ENCODE data around the gene THOC6. TPM values are rescaled to one million over a fixed set of nuclear protein-coding genes. Genes with fewer than 3 reads are reported as not detected.
A peak's percentile ranks its signal among the peaks of the same experiment; 100 is the strongest.

Gene THOC6
- total RNA-seq, 1 donor, result 23.5 TPM

GRCh38 chr16:3015865-3016521, 7.8 kb upstream of the THOC6 start:
- Histone ChIP-seq H3K4me1 (ENCODE audit: insufficient read depth, low read length) (no peaks in the 10 kb centered on the region), H3K4me3 (ENCODE audit: insufficient read depth, low read length) (no peak overlapping the region), H2AFZ (ENCODE audit: low read length) (no peak overlapping the region), H3K9me3 (ENCODE audit: low read depth, low read length) (no peaks in the 10 kb centered on the region), H3K27me3 (ENCODE audit: insufficient read depth, low read length) (peaks cover 36% of the 10 kb centered on the region), H4K20me1 (ENCODE audit: insufficient read depth, low read length) (peaks cover 3% of the 10 kb centered on the region), H3K79me2 (ENCODE audit: insufficient read depth, low read length) (no peaks in the 10 kb centered on the region), H3K4me2 (ENCODE audit: insufficient read depth, low read length) (no peak overlapping the region), H3K27ac (ENCODE audit: low read depth, low read length) (no peak overlapping the region), H3K36me3 (ENCODE audit: insufficient read depth, low read length) (no peaks in the 10 kb centered on the region)
- no peak for DNase-seq (ENCODE audit: insufficient read length, low spot score, missing footprints)
- TF ChIP-seq CTCF (IDR thresholded peaks at IDR 0.05; ENCODE audit: extremely low read depth, low read depth, low read length), result no peak

GRCh38 chr16:3017344-3017743, 6.5 kb upstream of the THOC6 start:
- Histone ChIP-seq H3K9me3 (ENCODE audit: low read depth, low read length) (no peaks in the 10 kb centered on the region), H3K4me3 (ENCODE audit: insufficient read depth, low read length) (no peak overlapping the region), H3K79me2 (ENCODE audit: insufficient read depth, low read length) (no peaks in the 10 kb centered on the region), H3K27ac (ENCODE audit: low read depth, low read length) (no peak overlapping the region), H4K20me1 (ENCODE audit: insufficient read depth, low read length) (peaks cover 15% of the 10 kb centered on the region), H3K27me3 (ENCODE audit: insufficient read depth, low read length) (peaks cover 25% of the 10 kb centered on the region), H3K4me2 (ENCODE audit: insufficient read depth, low read length) (no peak overlapping the region), H3K36me3 (ENCODE audit: insufficient read depth, low read length) (peaks cover 10% of the 10 kb centered on the region), H2AFZ (ENCODE audit: low read length) (no peak overlapping the region), H3K4me1 (ENCODE audit: insufficient read depth, low read length) (peaks cover 5% of the 10 kb centered on the region)
- no peak for DNase-seq (ENCODE audit: insufficient read length, low spot score, missing footprints)
- TF ChIP-seq CTCF (IDR thresholded peaks at IDR 0.05; ENCODE audit: extremely low read depth, low read depth, low read length), result no peak

DNA sequence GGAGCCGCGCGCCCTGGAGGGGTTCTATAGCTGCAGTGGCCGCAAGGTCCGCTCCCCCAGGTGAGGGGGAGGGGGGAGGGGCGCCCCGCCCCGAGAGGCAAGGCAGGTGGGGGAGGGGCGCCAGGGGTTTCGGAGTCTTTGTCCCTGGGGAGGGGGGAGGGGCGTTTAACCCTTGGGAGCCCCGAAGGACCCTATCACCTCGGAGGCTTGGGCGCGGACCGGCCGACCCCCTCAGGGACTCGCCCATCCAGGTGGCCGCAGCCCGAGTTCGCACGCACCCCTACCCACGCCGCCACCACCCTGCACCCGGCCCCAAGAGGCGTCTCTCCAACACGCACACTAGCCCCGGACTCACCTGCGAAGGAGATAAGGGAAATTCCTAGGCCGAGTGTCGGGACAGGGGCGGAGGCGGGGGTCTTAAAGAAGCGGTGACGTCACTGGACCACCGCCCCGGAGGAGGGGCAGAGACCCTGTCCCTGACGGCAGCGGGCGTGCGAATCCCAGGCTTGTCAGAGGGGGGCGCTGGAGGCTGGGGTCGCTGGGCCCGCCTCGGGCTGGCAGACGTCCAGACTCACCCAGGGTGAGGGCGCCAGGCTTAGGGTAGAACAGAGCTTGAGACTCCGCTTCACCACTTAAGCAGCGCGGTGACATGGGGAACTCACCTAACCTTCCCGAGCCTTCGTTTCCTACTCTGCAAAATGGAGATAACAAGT, 5.9 kb upstream of the THOC6 start, which contains the start of gene CLDN6:
CLDN6 (minus strand) TSS at position 390 of the 713 bp plus-strand sequence. CDS start 2,162 bp downstream, outside the sequence.
- DNase-seq (ENCODE audit: insufficient read length, low spot score, missing footprints), result no peak
- no peak within 1 kb of the TSS for H3K4me3 ChIP-seq (ENCODE audit: insufficient read depth, low read length)
- H4K20me1 ChIP-seq (ENCODE audit: insufficient read depth, low read length), result peaks cover 19% of the 10 kb centered on the region
- peaks cover 11% of the 10 kb centered on the region for H3K4me1 ChIP-seq (ENCODE audit: insufficient read depth, low read length)
- TF ChIP-seq CTCF (IDR thresholded peaks at IDR 0.05; ENCODE audit: extremely low read depth, low read depth, low read length), result no peak
- H3K9me3 ChIP-seq (ENCODE audit: low read depth, low read length), result no peaks in the 10 kb centered on the region
- no peak within 1 kb of the TSS for H3K4me2 ChIP-seq (ENCODE audit: insufficient read depth, low read length)
- H3K27me3 ChIP-seq (ENCODE audit: insufficient read depth, low read length), result peaks cover 20% of the 10 kb centered on the region
- no peak within 1 kb of the TSS for H2AFZ ChIP-seq (ENCODE audit: low read length)
- H3K36me3 ChIP-seq (ENCODE audit: insufficient read depth, low read length), result peaks cover 15% of the 10 kb centered on the region
- H3K27ac ChIP-seq (ENCODE audit: low read depth, low read length), result no peak within 1 kb of the TSS
- H3K79me2 ChIP-seq (ENCODE audit: insufficient read depth, low read length), result no peaks in the 10 kb centered on the region

DNA sequence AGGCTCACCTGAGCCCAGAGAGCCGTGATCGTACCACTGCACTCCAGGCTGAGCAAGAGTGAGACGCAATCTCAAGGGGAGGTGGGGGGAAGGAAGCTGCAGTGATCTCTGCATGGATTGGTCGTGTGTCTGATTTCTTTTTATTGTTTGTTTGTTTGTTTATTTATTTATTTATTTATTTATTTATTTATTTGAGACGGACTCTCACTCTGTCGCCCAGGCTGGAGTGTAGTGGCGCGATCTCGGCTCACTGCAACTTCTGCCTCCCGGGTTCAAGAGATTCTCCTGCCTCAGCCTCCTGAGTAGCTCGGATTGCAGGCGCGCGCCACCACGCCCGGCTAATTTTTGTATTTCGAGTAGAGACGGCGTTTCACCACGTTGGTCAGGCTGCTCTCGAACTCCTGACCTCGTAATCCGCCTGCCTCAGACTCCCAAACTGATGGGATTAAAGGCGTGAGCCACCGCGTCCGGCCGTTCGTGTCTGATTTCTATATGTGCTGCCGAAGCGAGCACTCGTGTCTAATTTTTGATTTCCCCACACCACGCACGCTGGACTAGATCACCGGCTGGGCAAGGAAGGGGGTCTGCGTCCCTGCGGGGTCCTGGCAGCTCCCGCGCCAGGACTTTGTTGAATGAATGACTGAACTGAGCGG, 4.1 kb upstream of the THOC6 start:
- Histone ChIP-seq H4K20me1 (ENCODE audit: insufficient read depth, low read length) (peaks cover 23% of the 10 kb centered on the region), H3K9me3 (ENCODE audit: low read depth, low read length) (no peaks in the 10 kb centered on the region), H3K4me3 (ENCODE audit: insufficient read depth, low read length) (peak overlapping the region; percentile 94), H3K79me2 (ENCODE audit: insufficient read depth, low read length) (no peaks in the 10 kb centered on the region), H3K27me3 (ENCODE audit: insufficient read depth, low read length) (peaks cover 5% of the 10 kb centered on the region), H3K27ac (ENCODE audit: low read depth, low read length) (peak overlapping the region; percentile 45), H3K36me3 (ENCODE audit: insufficient read depth, low read length) (peaks cover 15% of the 10 kb centered on the region), H3K4me1 (ENCODE audit: insufficient read depth, low read length) (peaks cover 20% of the 10 kb centered on the region), H2AFZ (ENCODE audit: low read length) (peak overlapping the region; percentile 91), H3K4me2 (ENCODE audit: insufficient read depth, low read length) (peak overlapping the region; percentile 88)
- DNase-seq (ENCODE audit: insufficient read length, low spot score, missing footprints), result no peak
- no peak for TF ChIP-seq CTCF (IDR thresholded peaks at IDR 0.05; ENCODE audit: extremely low read depth, low read depth, low read length)
